GM12865 (cell line): ENCODE results near the gene MEG3.

Experiments
- DNase-seq: peaks from one replicate; pipeline ENCODE4 v3.0.0; 2010; ENCODE audit warnings: low read depth
- H3K4me3 ChIP-seq: 2 replicates; pipeline ENCODE4 v1.5.1; 2011; ENCODE audit warnings: mild to moderate bottlenecking, low read depth, low read length, control low read depth
- CTCF ChIP-seq: IDR thresholded peaks from 2 replicates; pipeline ENCODE4 v1.5.1; 2011; ENCODE audit warnings: low read length, control low read depth, low read depth, inconsistent platforms; ENCODE audit not compliant: insufficient read depth; ENCODE audit errors: missing control alignments

The MEG3 gene

GRCh38 chr14:100861937-100862247 is 36.0 kb downstream of the MEG3 start:
- DNase-seq = no peak
- H3K4me3 ChIP-seq = no peak overlapping the region
- no peak for TF ChIP-seq CTCF

- H3K4me3 ChIP-seq = no peak overlapping the region
- no peak for TF ChIP-seq CTCF
- no peak for DNase-seq
These were observed 36.4 kb downstream of the MEG3 start for GRCh38 chr14:100862277-100862676.

GRCh38 chr14:100862793-100863192 is 36.9 kb downstream of the MEG3 start:
- DNase-seq = no peak
- H3K4me3 ChIP-seq = no peak overlapping the region
- TF ChIP-seq CTCF = no peak

GRCh38 chr14:100864206-100864605 is 38.3 kb downstream of the MEG3 start:
- no peak overlapping the region for H3K4me3 ChIP-seq
- no peak for TF ChIP-seq CTCF

GRCh38 chr14:100864960-100865681 is 39.2 kb downstream of the MEG3 start:
- H3K4me3 ChIP-seq = no peak overlapping the region
- no peak for DNase-seq
- no peak for TF ChIP-seq CTCF

More at GRCh38 chr14:100864206-100864605, 38.3 kb downstream of the MEG3 start:
- no peak for DNase-seq

- DNase-seq = no peak
- TF ChIP-seq CTCF = no peak
- no peak overlapping the region for H3K4me3 ChIP-seq
These were observed 40.0 kb downstream of the MEG3 start for GRCh38 chr14:100865682-100866591.
